ENCODE results near the gene CHRNA1. TPM values are rescaled to one million over a fixed set of nuclear protein-coding genes. Genes with fewer than 3 reads are reported as not detected.

Gene CHRNA1
- total RNA-seq, 1 donor from 2014 or later, result 4.2 TPM

GRCh38 chr2:174759381-174760065 lies 4.7 kb downstream of the CHRNA1 start:
- no peak for DNase-seq

- DNase-seq, result no peak
Observed at GRCh38 chr2:174756743-174757142, 7.5 kb downstream of the CHRNA1 start.

- no peak for DNase-seq
Observed at GRCh38 chr2:174753038-174753633, 11.1 kb downstream of the CHRNA1 start.

DNA sequence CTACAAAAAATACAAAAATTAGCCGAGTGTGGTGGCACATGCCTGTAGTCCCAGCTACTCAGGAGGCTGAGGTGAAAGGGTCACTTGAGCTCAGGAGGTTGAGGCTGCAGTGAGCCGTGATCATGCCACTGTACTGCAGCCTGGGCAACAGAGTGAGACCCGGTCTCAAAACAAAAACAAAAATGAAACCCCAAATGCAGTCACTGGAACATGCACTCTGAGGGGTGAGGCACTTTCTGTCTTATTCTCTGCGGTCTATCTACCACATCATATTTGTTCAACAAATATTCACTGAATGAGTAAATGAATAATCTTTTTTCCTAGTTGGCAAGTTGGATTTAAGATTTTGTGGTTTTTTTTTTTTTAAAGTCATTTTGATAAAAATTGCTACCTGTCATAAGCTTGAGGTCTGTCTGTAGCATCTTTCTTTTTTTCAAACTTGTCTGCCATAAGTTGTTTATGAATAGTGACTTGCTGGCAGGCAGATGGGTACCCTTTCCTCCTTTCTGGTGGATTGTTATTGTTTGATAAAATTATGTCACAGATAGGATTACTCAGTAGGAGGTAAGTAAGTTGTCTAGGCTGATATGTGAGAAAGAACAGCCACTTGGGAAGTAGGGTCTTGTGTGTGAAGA lies 11.8 kb downstream of the CHRNA1 start:
- no peak for DNase-seq

DNA sequence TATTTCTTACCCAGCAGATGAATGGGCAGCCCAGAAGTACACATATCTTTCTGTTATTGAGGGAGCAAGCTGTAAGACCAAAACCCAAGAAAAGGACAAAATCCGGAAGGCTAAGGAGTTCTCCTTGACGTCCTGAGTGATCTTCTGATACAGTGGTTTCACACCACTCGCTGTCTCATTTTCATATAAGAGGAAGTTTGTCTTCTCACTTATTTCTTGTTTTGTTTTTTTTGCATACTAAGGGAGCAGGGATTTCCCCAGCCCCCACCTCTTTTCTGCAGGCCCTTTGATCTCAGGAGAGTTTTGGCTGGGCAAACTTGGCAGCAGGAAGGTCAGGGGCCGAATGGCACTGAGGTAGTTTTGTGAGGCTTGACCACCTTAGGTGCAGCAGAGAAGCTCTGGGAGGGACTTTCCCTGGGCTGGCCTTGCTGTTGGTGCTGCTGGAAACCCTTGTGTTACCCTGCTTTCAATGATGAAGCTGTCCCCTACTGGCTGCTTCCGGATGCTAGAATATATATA lies 13.3 kb downstream of the CHRNA1 start:
- DNase-seq, result no peak

- DNase-seq, result no peak
Observed at GRCh38 chr2:174749793-174750192, 14.5 kb downstream of the CHRNA1 start.

DNA sequence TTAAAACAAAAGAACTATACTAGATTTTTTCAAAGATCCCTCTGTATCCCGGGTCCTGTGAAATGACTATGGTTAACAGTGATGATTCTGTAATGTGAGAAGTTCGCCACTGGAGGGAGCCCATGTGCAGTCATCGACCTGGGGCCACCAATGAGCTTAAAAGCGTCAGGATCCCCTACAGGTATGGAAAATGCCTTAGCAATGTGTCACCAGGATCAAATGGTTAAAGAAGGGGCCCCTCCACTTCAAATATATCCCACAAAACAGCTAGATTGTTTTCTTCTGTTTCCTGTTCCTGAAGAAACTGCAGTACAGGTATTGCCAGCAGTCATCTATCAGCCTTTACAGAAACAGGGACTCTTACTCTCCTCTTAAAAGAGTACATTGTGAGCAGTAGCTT lies 15.3 kb downstream of the CHRNA1 start:
- DNase-seq, result peak; percentile 58

- no peak for DNase-seq
Observed at GRCh38 chr2:174745142-174745541, 19.1 kb downstream of the CHRNA1 start.

- no peak for DNase-seq
Observed at GRCh38 chr2:174744111-174744510, 20.2 kb downstream of the CHRNA1 start.

DNA sequence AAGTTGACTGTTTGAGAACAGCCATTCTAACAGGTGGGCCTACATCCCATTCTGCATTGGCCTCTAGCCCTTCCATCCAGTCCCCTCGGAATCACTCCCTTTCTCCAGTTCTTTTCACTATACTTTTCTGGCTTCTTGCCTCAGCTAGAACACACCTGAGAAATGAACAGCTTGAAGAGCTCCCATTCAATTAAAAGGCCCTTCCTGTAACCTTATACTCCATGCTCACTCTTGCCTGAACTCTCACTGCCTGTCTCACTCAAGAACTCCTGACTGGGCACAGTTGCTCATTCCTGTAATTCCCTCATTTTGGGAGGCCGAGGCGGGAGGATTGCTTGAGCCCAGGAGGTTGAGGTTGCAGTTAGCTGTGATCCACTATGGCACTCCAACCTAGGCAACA lies 23.6 kb downstream of the CHRNA1 start:
- no peak for DNase-seq

DNA sequence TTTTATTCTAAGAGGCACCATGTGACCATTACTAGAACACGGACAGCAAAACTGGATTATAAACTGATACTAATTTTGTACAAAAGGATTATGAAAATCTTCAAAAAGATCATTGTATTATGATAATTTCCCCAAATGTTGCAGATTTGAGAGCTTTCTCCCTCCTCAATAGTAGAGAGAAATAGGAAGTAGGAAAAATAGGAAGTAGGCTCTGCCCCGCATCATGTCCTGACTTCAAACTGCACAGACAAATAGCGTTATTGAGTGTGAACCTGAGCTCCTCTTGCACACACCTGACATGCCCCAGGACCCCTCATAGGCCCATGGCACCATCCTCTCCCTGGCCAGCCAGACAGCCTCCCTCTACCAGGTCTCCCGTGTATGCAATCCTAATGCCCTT lies 25.4 kb downstream of the CHRNA1 start:
- DNase-seq, result no peak

GRCh38 chr2:174731546-174731945 lies 32.7 kb downstream of the CHRNA1 start:
- DNase-seq, result no peak

DNA sequence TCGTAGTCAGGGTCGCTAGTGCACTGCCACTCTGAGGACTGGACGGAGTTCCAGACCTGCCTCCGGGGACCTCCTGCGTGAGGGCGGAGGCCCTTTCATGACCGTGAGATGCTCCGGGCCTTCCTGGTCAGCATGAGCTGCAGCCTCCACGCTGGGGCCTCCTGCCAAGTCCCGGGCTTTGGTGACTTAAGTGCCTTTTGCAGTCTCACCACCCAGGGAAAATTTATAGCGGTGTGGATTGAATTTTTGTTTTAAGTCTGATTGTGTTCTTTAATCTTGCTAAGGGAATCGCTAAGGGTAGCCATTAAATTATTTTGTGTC lies 33.6 kb downstream of the CHRNA1 start:
- no peak for DNase-seq

- no peak for DNase-seq
Observed at GRCh38 chr2:174729797-174730697, 34.2 kb downstream of the CHRNA1 start.

DNA sequence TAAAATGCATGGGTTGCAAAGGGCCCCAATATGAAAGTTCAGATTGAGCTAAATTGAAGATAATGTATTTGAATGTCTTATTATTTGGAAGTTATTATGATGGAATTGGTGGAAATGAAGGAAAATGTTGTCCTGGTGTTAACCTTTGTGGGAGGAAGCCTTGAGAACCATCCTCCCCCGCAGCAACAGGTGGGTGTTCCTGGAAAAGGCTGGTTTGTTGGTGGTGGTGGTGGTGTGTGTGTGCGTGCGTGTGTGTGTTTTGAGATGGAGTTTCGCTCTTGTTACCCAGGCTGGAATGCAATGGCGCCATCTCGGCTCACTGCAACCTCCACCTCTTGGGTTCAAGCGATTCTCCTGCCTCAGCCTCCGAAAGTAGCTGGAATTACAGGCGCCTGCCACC lies 36.2 kb downstream of the CHRNA1 start:
- DNase-seq, result no peak

DNA sequence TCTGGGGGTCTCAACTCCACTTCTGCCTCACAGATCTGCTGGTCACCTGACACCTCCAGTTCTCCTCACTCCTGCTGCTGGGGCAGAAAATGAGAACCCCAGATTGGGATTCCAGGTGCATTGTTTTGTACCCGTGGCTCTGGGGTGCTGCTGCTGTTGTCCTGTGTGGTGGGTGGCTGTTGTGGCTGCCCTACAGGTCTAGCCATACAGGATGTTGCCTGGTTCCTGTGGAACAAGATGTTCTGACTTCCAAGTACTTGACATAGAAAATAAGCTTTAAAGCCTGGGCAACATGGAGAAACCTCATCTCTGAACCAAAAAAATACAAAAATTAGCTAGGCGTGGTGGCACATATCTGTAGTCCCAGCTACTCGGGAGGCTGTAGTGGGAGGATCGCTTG lies 38.1 kb downstream of the CHRNA1 start:
- DNase-seq, result no peak

DNA sequence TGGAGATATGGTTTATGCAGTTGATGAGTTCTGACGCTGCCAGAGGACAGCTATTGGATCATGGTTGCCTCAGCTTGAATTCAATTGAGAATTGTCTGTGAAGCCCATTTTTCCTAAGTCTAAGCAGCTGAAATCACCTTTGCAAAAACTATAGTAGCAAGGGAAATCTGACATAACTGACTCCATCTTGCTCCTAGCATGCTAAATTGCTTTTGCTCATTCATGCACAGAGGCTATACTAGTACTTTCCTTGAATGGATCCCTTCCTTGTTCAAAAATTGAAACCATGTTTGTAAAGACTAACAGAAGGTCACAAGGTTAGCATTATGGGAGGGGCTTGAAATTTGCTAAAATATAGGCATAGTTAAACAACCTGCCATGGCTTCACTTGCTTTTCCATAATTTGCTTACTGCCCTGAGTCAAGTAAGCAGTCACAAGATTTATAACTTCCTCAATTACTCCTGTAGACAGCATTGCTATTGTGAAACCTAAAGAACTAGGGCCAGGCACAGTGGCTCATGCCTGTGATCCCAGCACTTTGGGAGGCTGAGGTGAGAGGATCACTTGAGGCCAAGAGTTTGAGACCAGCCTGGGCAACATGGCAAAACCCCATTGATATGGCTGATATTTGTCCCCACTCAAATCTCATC lies 41.2 kb downstream of the CHRNA1 start:
- DNase-seq, result no peak

- no peak for DNase-seq
Observed at GRCh38 chr2:174719016-174719415, 45.3 kb downstream of the CHRNA1 start.

DNA sequence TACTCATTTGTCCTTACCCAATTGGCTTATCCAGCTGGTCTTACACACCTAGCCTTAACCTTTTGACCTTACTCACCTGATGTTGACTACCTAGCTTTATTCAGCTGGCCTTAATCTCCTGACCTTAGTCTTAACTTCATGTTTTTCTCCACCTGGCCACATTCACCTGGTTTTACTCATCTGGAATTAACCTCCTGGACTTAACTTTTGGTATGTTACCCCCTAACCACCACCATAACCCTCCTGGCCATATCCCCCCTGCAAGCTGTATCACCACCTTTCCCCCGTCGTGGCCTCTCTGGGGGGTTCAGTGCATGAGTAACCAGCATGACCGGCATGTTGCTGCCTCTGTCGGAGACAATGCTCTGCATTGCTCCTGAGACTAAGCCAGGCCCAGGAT lies 45.7 kb downstream of the CHRNA1 start:
- no peak for DNase-seq

- no peak for DNase-seq
Observed at GRCh38 chr2:174717916-174718315, 46.4 kb downstream of the CHRNA1 start.

DNA sequence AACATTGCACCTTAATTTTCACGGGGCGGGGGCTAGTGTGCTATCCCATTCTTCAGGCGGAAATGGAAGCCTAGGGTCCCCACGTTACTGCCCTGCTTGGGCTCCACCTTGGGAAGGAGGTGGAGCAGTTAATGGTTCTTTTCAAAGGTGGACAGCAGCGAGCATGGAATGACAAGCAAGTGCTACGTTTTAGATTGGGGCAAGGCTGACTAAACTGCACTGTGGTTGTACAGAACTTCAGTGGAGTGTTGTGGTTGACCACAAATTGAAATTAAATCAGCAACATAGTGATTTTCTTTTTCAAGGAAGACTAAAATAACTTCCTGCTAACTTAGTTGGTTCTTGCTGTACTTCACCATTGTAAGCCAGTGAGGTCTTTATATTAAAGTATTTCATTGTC lies 47.0 kb downstream of the CHRNA1 start:
- no peak for DNase-seq

DNA sequence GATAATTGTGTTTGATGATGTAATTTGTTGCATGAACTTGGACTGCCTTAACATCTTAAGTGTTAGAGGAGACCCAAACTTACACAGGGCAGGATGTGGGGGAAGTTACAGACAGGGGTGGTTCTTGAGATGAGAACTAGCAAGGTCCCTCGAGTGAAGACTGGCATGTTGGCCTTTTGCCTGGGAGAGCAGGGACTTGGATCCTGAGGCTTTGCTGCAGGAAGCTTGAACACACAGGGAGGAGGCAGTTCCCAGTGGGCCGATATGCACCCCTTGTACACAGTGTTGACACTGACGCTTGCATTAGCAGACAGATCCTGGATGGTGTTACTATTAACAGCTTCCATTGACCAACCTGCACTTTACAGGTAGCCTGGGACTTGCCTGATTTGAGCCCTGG lies 47.5 kb downstream of the CHRNA1 start:
- no peak for DNase-seq

Measured in skin of body (tissue), 2 donors.